ENCODE data around the gene ARFGAP3. TPM values are rescaled to one million over a fixed set of nuclear protein-coding genes. Genes with fewer than 3 reads are reported as not detected.
A peak's percentile ranks its signal among the peaks of the same experiment; 100 is the strongest.

The ARFGAP3 gene
- total and polyA plus RNA-seq, 2 experiments from 2014 or later = 14.8 to 19.1 TPM

GRCh38 chr22:42895087-42895486, 38.0 kb upstream of the ARFGAP3 start:
- H3K36me3 Mint-ChIP-seq (ENCODE audit: low read depth) = peaks cover 5% of the 10 kb centered on the region; the same call in 1 of the 3 replicates
- H3K9me3 Mint-ChIP-seq = no peaks in the 10 kb centered on the region
- H3K4me1 ChIP-seq (ENCODE audit: insufficient read depth) = no peaks in the 10 kb centered on the region; the same call in 1 of the 2 replicates
- H3K36me3 ChIP-seq (ENCODE audit: insufficient read depth) = no peaks in the 10 kb centered on the region
- H3K4me2 ChIP-seq = no peak overlapping the region
- no peak overlapping the region for H2AFZ ChIP-seq
- no peak for TF ChIP-seq CREB1 (CRISPR knock-in tag; IDR thresholded peaks at IDR 0.05; ENCODE audit: low read depth)
- no peak overlapping the region for H3K4me3 Mint-ChIP-seq
- H3K27me3 Mint-ChIP-seq (ENCODE audit: insufficient read depth, low read depth, poor library complexity) = peaks cover 4% of the 10 kb centered on the region
- H3K27ac Mint-ChIP-seq = peak overlapping the region; percentile 65
- H3F3A ChIP-seq (replicated peaks; ENCODE audit: low read depth) = no peaks in the 10 kb centered on the region
- peaks cover 33% of the 10 kb centered on the region for H3K79me2 ChIP-seq (replicated peaks; ENCODE audit: insufficient read depth)
- H3K4me3 ChIP-seq = no peak overlapping the region
- H4K20me1 ChIP-seq (replicated peaks; ENCODE audit: insufficient read depth) = peaks cover 18% of the 10 kb centered on the region
- ATAC-seq (no peak), DNase-seq (ENCODE audit: low spot score) (no peak)
- H3K4me1 Mint-ChIP-seq = peaks cover 32% of the 10 kb centered on the region
- H3K27me3 ChIP-seq (ENCODE audit: insufficient read depth) = no peaks in the 10 kb centered on the region
- no peaks in the 10 kb centered on the region for H3K9me2 ChIP-seq (ENCODE audit: insufficient read depth)
- H3K27ac ChIP-seq (ENCODE audit: low read depth) = peak overlapping the region; percentile 55; the same call in 1 of the 2 replicates

DNA sequence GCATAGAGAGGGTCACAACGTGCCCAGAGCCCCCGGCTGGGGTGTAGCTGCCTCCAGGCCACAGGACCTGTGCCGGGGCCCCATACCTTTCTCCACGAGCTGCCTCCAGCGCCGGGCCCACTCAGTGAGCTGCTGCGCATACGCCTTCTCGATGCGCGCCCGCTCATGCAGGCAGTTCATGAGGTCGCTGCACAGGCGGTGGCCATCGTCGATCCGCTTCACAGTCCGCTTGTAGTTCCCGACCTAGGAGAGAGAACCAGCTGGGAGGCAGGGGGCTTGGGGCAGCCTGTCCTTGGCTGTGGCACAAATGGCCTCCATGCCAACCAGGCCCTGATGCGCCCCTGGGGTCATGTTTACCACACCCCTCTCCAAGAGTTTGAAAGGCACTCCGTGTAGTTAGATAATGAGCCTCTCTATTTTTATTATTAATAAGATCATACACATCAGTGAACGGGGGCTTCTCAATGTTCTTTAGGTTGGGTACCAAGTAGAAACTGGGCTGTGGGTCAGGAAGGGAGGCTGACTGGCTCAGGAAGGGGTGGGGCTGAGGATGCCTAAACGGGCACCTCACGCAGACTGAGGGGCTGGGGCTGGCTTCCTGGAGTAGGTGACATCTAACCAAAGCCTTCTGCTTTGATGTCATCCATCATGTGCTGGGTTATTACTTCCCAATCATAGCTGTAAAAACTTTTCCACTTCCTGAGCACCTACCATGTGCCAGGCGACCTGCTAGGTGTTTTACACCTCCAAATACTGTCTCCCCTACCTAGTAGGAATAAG, 36.5 kb upstream of the ARFGAP3 start:
- Histone ChIP-seq H2AFZ (no peak overlapping the region), H3K4me2 (no peak overlapping the region), H3K9me2 (ENCODE audit: insufficient read depth) (no peaks in the 10 kb centered on the region), H3F3A (replicated peaks; ENCODE audit: low read depth) (no peaks in the 10 kb centered on the region), H3K4me1 (ENCODE audit: insufficient read depth) (no peaks in the 10 kb centered on the region; the same call in 1 of the 2 replicates), H3K27me3 (ENCODE audit: insufficient read depth) (no peaks in the 10 kb centered on the region), H3K27ac (ENCODE audit: low read depth) (no peak overlapping the region), H4K20me1 (replicated peaks; ENCODE audit: insufficient read depth) (peaks cover 22% of the 10 kb centered on the region), H3K4me3 (no peak overlapping the region), H3K79me2 (replicated peaks; ENCODE audit: insufficient read depth) (peaks cover 23% of the 10 kb centered on the region), H3K36me3 (ENCODE audit: insufficient read depth) (peaks cover under 1% of the 10 kb centered on the region; the same call in 1 of the 2 replicates)
- Mint-ChIP-seq H3K27ac (no peak overlapping the region), H3K9me3 (no peaks in the 10 kb centered on the region), H3K4me3 (no peak overlapping the region), H3K36me3 (ENCODE audit: low read depth) (peaks cover 16% of the 10 kb centered on the region), H3K27me3 (ENCODE audit: insufficient read depth, low read depth, poor library complexity) (peaks cover 2% of the 10 kb centered on the region), H3K4me1 (peaks cover 27% of the 10 kb centered on the region)
- ATAC-seq = no peak
- no peak for DNase-seq (ENCODE audit: low spot score)
- TF ChIP-seq, protein P1, sequence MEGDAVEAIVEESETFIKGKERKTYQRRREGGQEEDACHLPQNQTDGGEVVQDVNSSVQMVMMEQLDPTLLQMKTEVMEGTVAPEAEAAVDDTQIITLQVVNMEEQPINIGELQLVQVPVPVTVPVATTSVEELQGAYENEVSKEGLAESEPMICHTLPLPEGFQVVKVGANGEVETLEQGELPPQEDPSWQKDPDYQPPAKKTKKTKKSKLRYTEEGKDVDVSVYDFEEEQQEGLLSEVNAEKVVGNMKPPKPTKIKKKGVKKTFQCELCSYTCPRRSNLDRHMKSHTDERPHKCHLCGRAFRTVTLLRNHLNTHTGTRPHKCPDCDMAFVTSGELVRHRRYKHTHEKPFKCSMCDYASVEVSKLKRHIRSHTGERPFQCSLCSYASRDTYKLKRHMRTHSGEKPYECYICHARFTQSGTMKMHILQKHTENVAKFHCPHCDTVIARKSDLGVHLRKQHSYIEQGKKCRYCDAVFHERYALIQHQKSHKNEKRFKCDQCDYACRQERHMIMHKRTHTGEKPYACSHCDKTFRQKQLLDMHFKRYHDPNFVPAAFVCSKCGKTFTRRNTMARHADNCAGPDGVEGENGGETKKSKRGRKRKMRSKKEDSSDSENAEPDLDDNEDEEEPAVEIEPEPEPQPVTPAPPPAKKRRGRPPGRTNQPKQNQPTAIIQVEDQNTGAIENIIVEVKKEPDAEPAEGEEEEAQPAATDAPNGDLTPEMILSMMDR (conservative IDR thresholded peaks at IDR 0.05; ENCODE audit: low read depth in 2 of 2) = no peak
- no peak for TF ChIP-seq EZH2 (IDR thresholded peaks at IDR 0.05; ENCODE audit: low read depth, unreplicated experiment)
- no peak for TF ChIP-seq ETS1 (IDR thresholded peaks at IDR 0.05)
- no peak for TF ChIP-seq POLR2AphosphoS5 (IDR thresholded peaks at IDR 0.05; ENCODE audit: low read depth)
- no peak for TF ChIP-seq ZNF331 (CRISPR knock-in tag; IDR thresholded peaks at IDR 0.05; ENCODE audit: low read depth)
- TF ChIP-seq, protein P2, sequence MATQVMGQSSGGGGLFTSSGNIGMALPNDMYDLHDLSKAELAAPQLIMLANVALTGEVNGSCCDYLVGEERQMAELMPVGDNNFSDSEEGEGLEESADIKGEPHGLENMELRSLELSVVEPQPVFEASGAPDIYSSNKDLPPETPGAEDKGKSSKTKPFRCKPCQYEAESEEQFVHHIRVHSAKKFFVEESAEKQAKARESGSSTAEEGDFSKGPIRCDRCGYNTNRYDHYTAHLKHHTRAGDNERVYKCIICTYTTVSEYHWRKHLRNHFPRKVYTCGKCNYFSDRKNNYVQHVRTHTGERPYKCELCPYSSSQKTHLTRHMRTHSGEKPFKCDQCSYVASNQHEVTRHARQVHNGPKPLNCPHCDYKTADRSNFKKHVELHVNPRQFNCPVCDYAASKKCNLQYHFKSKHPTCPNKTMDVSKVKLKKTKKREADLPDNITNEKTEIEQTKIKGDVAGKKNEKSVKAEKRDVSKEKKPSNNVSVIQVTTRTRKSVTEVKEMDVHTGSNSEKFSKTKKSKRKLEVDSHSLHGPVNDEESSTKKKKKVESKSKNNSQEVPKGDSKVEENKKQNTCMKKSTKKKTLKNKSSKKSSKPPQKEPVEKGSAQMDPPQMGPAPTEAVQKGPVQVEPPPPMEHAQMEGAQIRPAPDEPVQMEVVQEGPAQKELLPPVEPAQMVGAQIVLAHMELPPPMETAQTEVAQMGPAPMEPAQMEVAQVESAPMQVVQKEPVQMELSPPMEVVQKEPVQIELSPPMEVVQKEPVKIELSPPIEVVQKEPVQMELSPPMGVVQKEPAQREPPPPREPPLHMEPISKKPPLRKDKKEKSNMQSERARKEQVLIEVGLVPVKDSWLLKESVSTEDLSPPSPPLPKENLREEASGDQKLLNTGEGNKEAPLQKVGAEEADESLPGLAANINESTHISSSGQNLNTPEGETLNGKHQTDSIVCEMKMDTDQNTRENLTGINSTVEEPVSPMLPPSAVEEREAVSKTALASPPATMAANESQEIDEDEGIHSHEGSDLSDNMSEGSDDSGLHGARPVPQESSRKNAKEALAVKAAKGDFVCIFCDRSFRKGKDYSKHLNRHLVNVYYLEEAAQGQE (IDR thresholded peaks at IDR 0.05; ENCODE audit: unreplicated experiment) = no peak

Measured in GM23338 (cell line).